ENCODE measurements around the gene ABCF1. TPM values are rescaled to one million over a fixed set of nuclear protein-coding genes. Genes with fewer than 3 reads are reported as not detected.
A peak's percentile ranks its signal among the peaks of the same experiment; 100 is the strongest.

The ABCF1 gene
- total and polyA plus RNA-seq, 9 of the 15 experiments (the other 6 are each of a cell fraction or from before 2014, with no cell fraction given) = 41.6 to 193 (median 102) TPM

GRCh38 chr6:30615219-30615957 lies 44.1 kb downstream of the ABCF1 start (continued):
- no peak for TF ChIP-seq CTCFL (IDR thresholded peaks at IDR 0.05; ENCODE audit: borderline replicate concordance, insufficient read depth, low read depth, low read length, poor library complexity, severe bottlenecking)

- BruUV-seq (replicated peaks) = no TSS peak
- 1% methylated on average over 10 of the region's 10 CpGs for WGBS (ENCODE audit: insufficient coverage, low coverage, missing lambda C conversion rate)
- Histone ChIP-seq H2AFZ (ENCODE audit: low read depth, low read length) (no peak overlapping the region), H3K9me3 (replicated peaks; ENCODE audit: control insufficient read depth, insufficient read depth, low read depth, low read length) (no peaks in the 10 kb centered on the region), H3K9ac (ENCODE audit: insufficient read depth in 1 of 2, low read depth in 2 of 2, low read length in 2 of 2) (peak overlapping the region; percentile 91 to 99), H3K4me2 (ENCODE audit: insufficient read depth, low read length) (peak overlapping the region; percentile 99), H3K79me2 (ENCODE audit: control insufficient read depth, insufficient read depth, low read length) (peaks cover 82% of the 10 kb centered on the region), H3K4me3 (peak overlapping the region; percentile 68), H3K4me1 (replicated peaks in 1 of 2; ENCODE audit: control insufficient read depth in 2 of 2, insufficient read depth in 2 of 2, low read length in 2 of 2) (peaks cover 4 to 26% of the 10 kb centered on the region in 2 experiments; a peak in 4 of 5 replicates), H3K27ac (ENCODE audit: extremely low read depth, low read depth, low read length) (peak overlapping the region; percentile 95), H3K27me3 (ENCODE audit: control insufficient read depth in 2 of 2, insufficient read depth in 2 of 2, low read length in 2 of 2) (no peaks in the 10 kb centered on the region), H3K9me1 (ENCODE audit: control insufficient read depth, insufficient read depth, low read length) (no peaks in the 10 kb centered on the region), H3K36me3 (ENCODE audit: control insufficient read depth, insufficient read depth, low read length) (peaks cover 69% of the 10 kb centered on the region), H4K20me1 (replicated peaks; ENCODE audit: control insufficient read depth, insufficient read depth, low read length) (peaks cover 8% of the 10 kb centered on the region; the same call in 1 of the 2 replicates)
- ATAC-seq (peak; percentile 14), FAIRE-seq (no peak), DNase-seq (ENCODE audit: extremely low read depth in 1 of 4, low spot score in 3 of 4) (peak in 3 of 4 experiments; percentile 43 to 50 (median 47))
- POLR2A ChIA-PET = interaction anchor here (0.6 to 4.8 kb wide), 63 partner anchors 8 to 1211 kb away, joined by 3 to 310 read pairs (median 6); partner anchors contain the start of genes ABCF1, ATAT1, C6orf136 and DHX16
- CTCF ChIA-PET (ENCODE audit: low intra/inter-chr PET ratio) = no interaction called here
- intact Hi-C loops (cut with micrococcal nuclease) (loop anchor here (2.0 to 5.0 kb wide), 3 partner anchors 31 to 211 kb away; partner anchors contain the start of genes C6orf136 and DHX16), in situ Hi-C loops (cut with MboI) (no loop called here)
- no peak for TF ChIP-seq ZNF121 (CRISPR knock-in tag; conservative IDR thresholded peaks at IDR 0.05)
- no peak; the same call in 1 of the 2 replicates for TF ChIP-seq ZNF592 (IDR thresholded peaks at IDR 0.05)
- no peak for TF ChIP-seq HNRNPH1 (optimal IDR thresholded peaks at IDR 0.05; ENCODE audit: low read depth, low read length)
- TF ChIP-seq ZFP30 (CRISPR knock-in tag; IDR thresholded peaks at IDR 0.05; ENCODE audit: borderline replicate concordance) = no peak
- TF ChIP-seq E2F8 (IDR thresholded peaks at IDR 0.05; ENCODE audit: low read depth, partially characterized antibody) = no peak
Observed at GRCh38 chr6:30615958-30616810, 44.9 kb downstream of the ABCF1 start.

Data from K562 (cell line).